ENCODE data around the gene HDAC4. TPM values are rescaled to one million over a fixed set of nuclear protein-coding genes. Genes with fewer than 3 reads are reported as not detected.

HDAC4 gene
- total and polyA plus RNA-seq, 2 experiments from 2014 or later = 8.1 to 41.8 TPM

DNA sequence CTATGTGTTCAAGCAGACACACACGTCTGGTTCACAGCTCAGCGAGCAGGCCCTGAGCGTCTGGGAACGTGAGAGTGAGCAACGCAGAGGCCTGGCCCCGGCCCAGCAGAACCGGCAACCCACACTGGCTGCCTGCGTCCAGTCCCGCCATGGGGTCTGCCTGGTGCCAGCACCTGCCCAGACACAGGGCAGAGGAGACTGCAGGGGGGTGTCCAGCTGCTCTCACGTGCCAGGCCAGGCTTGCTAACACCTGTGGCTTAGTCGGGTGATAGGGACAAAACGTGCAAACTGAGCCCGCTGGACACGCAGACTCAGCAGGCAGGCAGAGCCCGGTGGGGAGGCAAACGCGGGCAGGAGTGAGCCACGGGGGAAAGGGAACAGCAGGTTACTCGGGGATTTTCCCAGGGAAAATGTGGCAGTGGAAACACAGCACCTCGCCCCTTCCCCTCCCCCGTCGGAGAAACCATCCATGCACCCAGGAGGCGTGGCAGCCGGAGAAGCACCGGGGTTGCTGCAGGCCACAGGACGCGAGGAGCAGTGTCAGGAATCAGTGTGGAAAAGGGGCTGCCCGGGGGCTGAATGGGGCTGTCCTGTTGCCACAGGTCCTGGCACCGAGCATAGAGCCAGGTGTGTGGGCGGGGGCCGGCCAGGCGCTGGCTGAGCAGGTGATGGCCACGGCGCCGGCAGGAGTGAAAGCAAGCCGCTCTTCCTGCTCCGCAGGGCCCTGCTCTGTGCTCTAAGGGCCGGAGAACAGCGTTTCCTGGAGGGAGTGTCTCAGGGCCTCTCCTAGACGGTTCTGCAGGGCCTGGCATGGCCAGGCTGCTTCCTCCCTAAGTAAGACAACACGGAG is 154.7 kb downstream of the HDAC4 start (continued):
- TF ChIP-seq, protein P1, sequence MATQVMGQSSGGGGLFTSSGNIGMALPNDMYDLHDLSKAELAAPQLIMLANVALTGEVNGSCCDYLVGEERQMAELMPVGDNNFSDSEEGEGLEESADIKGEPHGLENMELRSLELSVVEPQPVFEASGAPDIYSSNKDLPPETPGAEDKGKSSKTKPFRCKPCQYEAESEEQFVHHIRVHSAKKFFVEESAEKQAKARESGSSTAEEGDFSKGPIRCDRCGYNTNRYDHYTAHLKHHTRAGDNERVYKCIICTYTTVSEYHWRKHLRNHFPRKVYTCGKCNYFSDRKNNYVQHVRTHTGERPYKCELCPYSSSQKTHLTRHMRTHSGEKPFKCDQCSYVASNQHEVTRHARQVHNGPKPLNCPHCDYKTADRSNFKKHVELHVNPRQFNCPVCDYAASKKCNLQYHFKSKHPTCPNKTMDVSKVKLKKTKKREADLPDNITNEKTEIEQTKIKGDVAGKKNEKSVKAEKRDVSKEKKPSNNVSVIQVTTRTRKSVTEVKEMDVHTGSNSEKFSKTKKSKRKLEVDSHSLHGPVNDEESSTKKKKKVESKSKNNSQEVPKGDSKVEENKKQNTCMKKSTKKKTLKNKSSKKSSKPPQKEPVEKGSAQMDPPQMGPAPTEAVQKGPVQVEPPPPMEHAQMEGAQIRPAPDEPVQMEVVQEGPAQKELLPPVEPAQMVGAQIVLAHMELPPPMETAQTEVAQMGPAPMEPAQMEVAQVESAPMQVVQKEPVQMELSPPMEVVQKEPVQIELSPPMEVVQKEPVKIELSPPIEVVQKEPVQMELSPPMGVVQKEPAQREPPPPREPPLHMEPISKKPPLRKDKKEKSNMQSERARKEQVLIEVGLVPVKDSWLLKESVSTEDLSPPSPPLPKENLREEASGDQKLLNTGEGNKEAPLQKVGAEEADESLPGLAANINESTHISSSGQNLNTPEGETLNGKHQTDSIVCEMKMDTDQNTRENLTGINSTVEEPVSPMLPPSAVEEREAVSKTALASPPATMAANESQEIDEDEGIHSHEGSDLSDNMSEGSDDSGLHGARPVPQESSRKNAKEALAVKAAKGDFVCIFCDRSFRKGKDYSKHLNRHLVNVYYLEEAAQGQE (IDR thresholded peaks at IDR 0.05; ENCODE audit: unreplicated experiment) = no peak
- TF ChIP-seq, protein P2, sequence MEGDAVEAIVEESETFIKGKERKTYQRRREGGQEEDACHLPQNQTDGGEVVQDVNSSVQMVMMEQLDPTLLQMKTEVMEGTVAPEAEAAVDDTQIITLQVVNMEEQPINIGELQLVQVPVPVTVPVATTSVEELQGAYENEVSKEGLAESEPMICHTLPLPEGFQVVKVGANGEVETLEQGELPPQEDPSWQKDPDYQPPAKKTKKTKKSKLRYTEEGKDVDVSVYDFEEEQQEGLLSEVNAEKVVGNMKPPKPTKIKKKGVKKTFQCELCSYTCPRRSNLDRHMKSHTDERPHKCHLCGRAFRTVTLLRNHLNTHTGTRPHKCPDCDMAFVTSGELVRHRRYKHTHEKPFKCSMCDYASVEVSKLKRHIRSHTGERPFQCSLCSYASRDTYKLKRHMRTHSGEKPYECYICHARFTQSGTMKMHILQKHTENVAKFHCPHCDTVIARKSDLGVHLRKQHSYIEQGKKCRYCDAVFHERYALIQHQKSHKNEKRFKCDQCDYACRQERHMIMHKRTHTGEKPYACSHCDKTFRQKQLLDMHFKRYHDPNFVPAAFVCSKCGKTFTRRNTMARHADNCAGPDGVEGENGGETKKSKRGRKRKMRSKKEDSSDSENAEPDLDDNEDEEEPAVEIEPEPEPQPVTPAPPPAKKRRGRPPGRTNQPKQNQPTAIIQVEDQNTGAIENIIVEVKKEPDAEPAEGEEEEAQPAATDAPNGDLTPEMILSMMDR (conservative IDR thresholded peaks at IDR 0.05; ENCODE audit: low read depth in 2 of 2) = no peak
- TF ChIP-seq, protein P3, sequence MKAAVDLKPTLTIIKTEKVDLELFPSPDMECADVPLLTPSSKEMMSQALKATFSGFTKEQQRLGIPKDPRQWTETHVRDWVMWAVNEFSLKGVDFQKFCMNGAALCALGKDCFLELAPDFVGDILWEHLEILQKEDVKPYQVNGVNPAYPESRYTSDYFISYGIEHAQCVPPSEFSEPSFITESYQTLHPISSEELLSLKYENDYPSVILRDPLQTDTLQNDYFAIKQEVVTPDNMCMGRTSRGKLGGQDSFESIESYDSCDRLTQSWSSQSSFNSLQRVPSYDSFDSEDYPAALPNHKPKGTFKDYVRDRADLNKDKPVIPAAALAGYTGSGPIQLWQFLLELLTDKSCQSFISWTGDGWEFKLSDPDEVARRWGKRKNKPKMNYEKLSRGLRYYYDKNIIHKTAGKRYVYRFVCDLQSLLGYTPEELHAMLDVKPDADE (IDR thresholded peaks at IDR 0.05) = no peak
- TF ChIP-seq CREB1 (CRISPR knock-in tag; IDR thresholded peaks at IDR 0.05; ENCODE audit: low read depth) (no peak), EZH2phosphoT487 (IDR thresholded peaks at IDR 0.05; ENCODE audit: unreplicated experiment) (no peak), STAT1 (IDR thresholded peaks at IDR 0.05; ENCODE audit: unreplicated experiment) (no peak), EZH2 (IDR thresholded peaks at IDR 0.05; ENCODE audit: low read depth, unreplicated experiment) (no peak)

DNA sequence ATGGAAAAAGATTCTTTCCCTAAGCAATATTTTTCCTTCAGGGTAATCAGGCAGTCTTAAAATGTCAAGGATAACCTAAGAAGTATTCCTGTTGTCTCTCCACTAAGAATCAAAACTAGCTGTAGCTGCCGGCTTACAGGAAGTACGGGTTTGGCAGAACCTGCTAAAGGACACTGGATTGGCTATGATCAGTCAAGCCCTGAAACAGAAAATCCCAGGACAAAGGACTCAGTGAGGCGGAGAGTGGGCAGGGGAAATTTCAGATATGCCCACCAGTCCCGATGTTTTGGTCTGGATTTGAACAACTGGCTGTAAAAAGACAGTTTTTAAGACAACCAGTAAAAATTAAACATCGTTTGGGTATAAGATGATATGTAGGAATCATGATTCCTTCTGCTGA is 155.7 kb downstream of the HDAC4 start:
- H3K27ac ChIP-seq (ENCODE audit: low read depth) = no peak overlapping the region
- no peaks in the 10 kb centered on the region for H3K9me3 Mint-ChIP-seq
- no peak overlapping the region for H3K4me2 ChIP-seq
- TF ChIP-seq, protein P2 (conservative IDR thresholded peaks at IDR 0.05; ENCODE audit: low read depth in 2 of 2) = no peak
- TF ChIP-seq, protein P1 (IDR thresholded peaks at IDR 0.05; ENCODE audit: unreplicated experiment) = no peak
- TF ChIP-seq STAT1 (IDR thresholded peaks at IDR 0.05; ENCODE audit: unreplicated experiment) (no peak), ZNF331 (CRISPR knock-in tag; IDR thresholded peaks at IDR 0.05; ENCODE audit: low read depth) (no peak), NANOG (IDR thresholded peaks at IDR 0.05; ENCODE audit: borderline replicate concordance) (no peak), JUNB (IDR thresholded peaks at IDR 0.05; ENCODE audit: unreplicated experiment) (no peak), EZH2phosphoT487 (IDR thresholded peaks at IDR 0.05; ENCODE audit: unreplicated experiment) (no peak)
- TF ChIP-seq, protein P3 (IDR thresholded peaks at IDR 0.05) = no peak

More for the DNA sequence above, 155.7 kb downstream of the HDAC4 start:
- Mint-ChIP-seq H3K36me3 (ENCODE audit: low read depth) (no peaks in the 10 kb centered on the region), H3K4me3 (no peak overlapping the region; the same call in 2 of the 3 replicates), H3K27me3 (ENCODE audit: insufficient read depth, low read depth, poor library complexity) (peaks cover 22% of the 10 kb centered on the region), H3K27ac (peak overlapping the region; percentile 16; the same call in 1 of the 2 replicates), H3K4me1 (peaks cover 66% of the 10 kb centered on the region)
- H3K79me2 ChIP-seq (replicated peaks; ENCODE audit: insufficient read depth) = peaks cover 90% of the 10 kb centered on the region
- ATAC-seq (no peak), DNase-seq (ENCODE audit: low spot score) (no peak)
- H3K27me3 ChIP-seq (ENCODE audit: insufficient read depth) = no peaks in the 10 kb centered on the region
- no peaks in the 10 kb centered on the region for H3F3A ChIP-seq (replicated peaks; ENCODE audit: low read depth)
- H3K9me2 ChIP-seq (ENCODE audit: insufficient read depth) = no peaks in the 10 kb centered on the region
- H3K4me1 ChIP-seq (ENCODE audit: insufficient read depth) = peaks cover 7% of the 10 kb centered on the region
- H4K20me1 ChIP-seq (replicated peaks; ENCODE audit: insufficient read depth) = peaks cover 17% of the 10 kb centered on the region
- H3K4me3 ChIP-seq = no peak overlapping the region
- H2AFZ ChIP-seq = no peak overlapping the region
- H3K36me3 ChIP-seq (ENCODE audit: insufficient read depth) = no peaks in the 10 kb centered on the region

All from GM23338 (cell line).